SJSA1 (cell line): ENCODE measurements around the gene CNIH2. TPM values are rescaled to one million over a fixed set of nuclear protein-coding genes. Genes with fewer than 3 reads are reported as not detected.
A peak's percentile ranks its signal among the peaks of the same experiment; 100 is the strongest.

ENCODE experiments used
- DNase-seq, 2 experiments: peaks; one replicate each; pipeline ENCODE4 v3.0.0-alpha.2; 2015 to 2020; ENCODE audit warnings: low spot score in 2 of 2, low read depth in 1 of 2
- H3K27ac ChIP-seq: fragments of 250-450 bp; sonication (Bioruptor Pico); 2 replicates; pipeline ENCODE4 v1.5.1; 2020; ENCODE audit warnings: mild to moderate bottlenecking, moderate library complexity
- H3K27me3 ChIP-seq: fragments of 250-450 bp; sonication (Bioruptor Pico); replicated peaks from 2 replicates; pipeline ENCODE4 v1.5.1; 2020; ENCODE audit warnings: mild to moderate bottlenecking, moderate library complexity
- H3K36me3 ChIP-seq: fragments of 250-450 bp; sonication (Bioruptor Pico); 2 replicates; pipeline ENCODE4 v1.5.1; 2020; ENCODE audit warnings: mild to moderate bottlenecking
- H3K4me1 ChIP-seq: fragments of 250-450 bp; sonication (Bioruptor Pico); replicated peaks from 2 replicates; pipeline ENCODE4 v1.6.1; 2021; ENCODE audit warnings: mild to moderate bottlenecking
- H3K4me3 ChIP-seq: fragments of 250-450 bp; sonication (Bioruptor Pico); 2 replicates; pipeline ENCODE4 v1.5.1; 2020; ENCODE audit warnings: mild to moderate bottlenecking
- H3K9me3 ChIP-seq: fragments of 250-450 bp; sonication (Bioruptor Pico); replicated peaks from 2 replicates; pipeline ENCODE4 v1.5.1; 2020; ENCODE audit warnings: mild to moderate bottlenecking
- total RNA-seq: library from RNA; depleted of rRNA; stranded (reverse); fragments of >200 nt; shearing (Covaris generic); gene quantifications from 2 replicates; pipeline ENCODE4 v1.2.3, GENCODE V29; 2014

CNIH2 gene
- total RNA-seq, 1 experiment from 2014 or later, result 2.8 TPM

DNA sequence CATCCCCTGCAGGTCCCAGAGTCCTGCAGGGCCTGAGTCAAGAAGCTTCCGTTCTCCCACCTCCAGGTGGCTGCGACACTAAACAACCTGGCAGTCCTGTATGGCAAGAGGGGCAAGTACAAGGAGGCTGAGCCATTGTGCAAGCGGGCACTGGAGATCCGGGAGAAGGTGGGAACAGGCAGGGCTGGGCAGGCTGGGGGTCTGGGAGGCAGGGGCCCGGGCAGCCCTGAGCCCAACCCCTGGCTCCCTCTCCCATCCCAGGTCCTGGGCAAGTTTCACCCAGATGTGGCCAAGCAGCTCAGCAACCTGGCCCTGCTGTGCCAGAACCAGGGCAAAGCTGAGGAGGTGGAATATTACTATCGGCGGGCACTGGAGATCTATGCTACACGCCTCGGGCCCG is 14.2 kb upstream of the CNIH2 start:
- Histone ChIP-seq H3K9me3 (no peaks in the 10 kb centered on the region), H3K27me3 (no peaks in the 10 kb centered on the region), H3K36me3 (peaks cover 87% of the 10 kb centered on the region), H3K27ac (no peak overlapping the region), H3K4me3 (no peak overlapping the region), H3K4me1 (peaks cover 16% of the 10 kb centered on the region)
- peak in 1 of 2 experiments; percentile 51 for DNase-seq

GRCh38 chr11:66264383-66264782 is 13.6 kb upstream of the CNIH2 start:
- Histone ChIP-seq H3K4me3 (no peak overlapping the region), H3K9me3 (no peaks in the 10 kb centered on the region), H3K4me1 (peaks cover 16% of the 10 kb centered on the region), H3K36me3 (peaks cover 85% of the 10 kb centered on the region), H3K27me3 (no peaks in the 10 kb centered on the region), H3K27ac (no peak overlapping the region)
- DNase-seq, result peak in 1 of 2 experiments; percentile 50

- DNase-seq, result peak in 1 of 2 experiments; percentile 75
Measured at GRCh38 chr11:66264914-66265313, 13.1 kb upstream of the CNIH2 start.

GRCh38 chr11:66265531-66266377 is 12.2 kb upstream of the CNIH2 start:
- H3K36me3 ChIP-seq, result peaks cover 80% of the 10 kb centered on the region
- DNase-seq, result no peak
- no peaks in the 10 kb centered on the region for H3K27me3 ChIP-seq
- peaks cover 21% of the 10 kb centered on the region for H3K4me1 ChIP-seq
- no peak overlapping the region for H3K4me3 ChIP-seq
- no peak overlapping the region for H3K27ac ChIP-seq
- H3K9me3 ChIP-seq, result no peaks in the 10 kb centered on the region

More at GRCh38 chr11:66264914-66265313, 13.1 kb upstream of the CNIH2 start:
- Histone ChIP-seq H3K27me3 (no peaks in the 10 kb centered on the region), H3K36me3 (peaks cover 80% of the 10 kb centered on the region), H3K4me3 (no peak overlapping the region), H3K4me1 (peaks cover 21% of the 10 kb centered on the region), H3K27ac (no peak overlapping the region), H3K9me3 (no peaks in the 10 kb centered on the region)

DNA sequence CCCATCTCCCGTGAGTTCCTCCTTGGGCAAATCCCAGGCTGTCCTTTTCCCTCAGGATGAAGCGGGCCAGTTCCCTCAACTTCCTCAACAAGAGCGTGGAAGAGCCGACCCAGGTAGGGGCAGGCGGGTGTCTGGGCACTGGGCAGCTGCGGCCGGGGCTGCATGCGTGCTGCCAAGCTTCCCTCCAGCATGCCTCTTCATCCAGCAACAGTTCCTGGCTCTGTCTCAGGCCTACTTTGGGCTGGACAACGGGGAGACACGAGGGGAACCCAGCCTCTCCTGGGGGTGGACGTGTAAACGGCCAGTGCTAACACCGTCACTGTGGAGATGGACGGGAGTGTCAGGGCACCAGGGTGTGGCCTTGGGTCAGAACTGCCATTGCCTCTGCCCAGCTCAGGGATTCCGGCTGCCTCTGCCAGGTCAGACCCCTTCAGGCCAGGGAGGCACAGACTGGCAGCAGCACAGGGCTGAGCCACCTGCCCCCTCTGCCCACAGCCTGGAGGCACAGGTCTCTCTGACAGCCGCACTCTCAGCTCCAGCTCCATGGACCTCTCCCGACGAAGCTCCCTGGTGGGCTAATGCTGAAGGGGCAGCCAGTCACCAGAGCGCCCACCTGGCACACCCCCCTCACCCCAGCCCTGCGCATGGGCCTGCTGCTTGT is 11.5 kb upstream of the CNIH2 start:
- DNase-seq, result no peak
- Histone ChIP-seq H3K27me3 (no peaks in the 10 kb centered on the region), H3K4me1 (peaks cover 21% of the 10 kb centered on the region), H3K27ac (no peak overlapping the region), H3K4me3 (no peak overlapping the region), H3K9me3 (no peaks in the 10 kb centered on the region), H3K36me3 (peaks cover 76% of the 10 kb centered on the region)

- Histone ChIP-seq H3K36me3 (peaks cover 76% of the 10 kb centered on the region), H3K27ac (no peak overlapping the region), H3K9me3 (no peaks in the 10 kb centered on the region), H3K4me1 (peaks cover 21% of the 10 kb centered on the region), H3K27me3 (no peaks in the 10 kb centered on the region), H3K4me3 (peak overlapping the region; percentile 69)
- no peak for DNase-seq
Measured at GRCh38 chr11:66267039-66267378, 11.0 kb upstream of the CNIH2 start.

GRCh38 chr11:66267379-66268243 is 10.4 kb upstream of the CNIH2 start:
- Histone ChIP-seq H3K27ac (peak overlapping the region; percentile 16), H3K27me3 (no peaks in the 10 kb centered on the region), H3K4me1 (peaks cover 21% of the 10 kb centered on the region), H3K36me3 (peaks cover 76% of the 10 kb centered on the region), H3K9me3 (no peaks in the 10 kb centered on the region), H3K4me3 (peak overlapping the region; percentile 69)
- DNase-seq, result peak; percentile 94 to 97

GRCh38 chr11:66268244-66268951 is 9.6 kb upstream of the CNIH2 start, which contains the start of gene RAB1B:
RAB1B (plus strand) TSS chr11:66268639; CDS start chr11:66268680, 41 bp downstream.
- no peaks in the 10 kb centered on the region for H3K27me3 ChIP-seq
- H3K27ac ChIP-seq, result peak within 1 kb of the TSS; percentile 94
- H3K4me3 ChIP-seq, result peak within 1 kb of the TSS; percentile 69
- DNase-seq, result peak; percentile 100
- H3K36me3 ChIP-seq, result peaks cover 76% of the 10 kb centered on the region
- H3K9me3 ChIP-seq, result no peaks in the 10 kb centered on the region
- H3K4me1 ChIP-seq, result peaks cover 21% of the 10 kb centered on the region

GRCh38 chr11:66268952-66269905 is 8.7 kb upstream of the CNIH2 start:
- Histone ChIP-seq H3K9me3 (no peaks in the 10 kb centered on the region), H3K36me3 (peaks cover 76% of the 10 kb centered on the region)
- peak; percentile 81 for DNase-seq

DNA sequence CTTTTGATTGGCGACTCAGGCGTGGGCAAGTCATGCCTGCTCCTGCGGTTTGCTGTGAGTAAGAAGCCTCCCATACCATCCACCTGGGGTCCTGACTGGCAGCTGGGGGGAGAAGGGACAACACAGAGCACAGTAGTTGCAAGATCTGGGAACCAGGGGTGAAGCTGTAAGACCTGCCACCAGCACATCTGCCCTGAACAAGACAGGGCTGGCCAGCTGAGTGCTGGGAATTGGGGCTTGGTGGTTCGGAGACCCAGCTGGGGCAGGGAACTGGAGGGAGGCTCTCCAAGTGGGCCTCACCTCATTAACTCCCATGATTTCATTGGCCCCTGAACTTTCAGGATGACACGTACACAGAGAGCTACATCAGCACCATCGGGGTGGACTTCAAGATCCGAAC is 6.2 kb upstream of the CNIH2 start:
- DNase-seq, result no peak
- H3K27ac ChIP-seq, result no peak overlapping the region
- no peaks in the 10 kb centered on the region for H3K27me3 ChIP-seq
- peaks cover 73% of the 10 kb centered on the region for H3K36me3 ChIP-seq
- no peak overlapping the region for H3K4me3 ChIP-seq
- H3K4me1 ChIP-seq, result peaks cover 18% of the 10 kb centered on the region
- no peaks in the 10 kb centered on the region for H3K9me3 ChIP-seq

More at GRCh38 chr11:66268952-66269905, 8.7 kb upstream of the CNIH2 start:
- peaks cover 21% of the 10 kb centered on the region for H3K4me1 ChIP-seq
- no peaks in the 10 kb centered on the region for H3K27me3 ChIP-seq
- peak overlapping the region; percentile 69 for H3K4me3 ChIP-seq
- H3K27ac ChIP-seq, result peak overlapping the region; percentile 94

DNA sequence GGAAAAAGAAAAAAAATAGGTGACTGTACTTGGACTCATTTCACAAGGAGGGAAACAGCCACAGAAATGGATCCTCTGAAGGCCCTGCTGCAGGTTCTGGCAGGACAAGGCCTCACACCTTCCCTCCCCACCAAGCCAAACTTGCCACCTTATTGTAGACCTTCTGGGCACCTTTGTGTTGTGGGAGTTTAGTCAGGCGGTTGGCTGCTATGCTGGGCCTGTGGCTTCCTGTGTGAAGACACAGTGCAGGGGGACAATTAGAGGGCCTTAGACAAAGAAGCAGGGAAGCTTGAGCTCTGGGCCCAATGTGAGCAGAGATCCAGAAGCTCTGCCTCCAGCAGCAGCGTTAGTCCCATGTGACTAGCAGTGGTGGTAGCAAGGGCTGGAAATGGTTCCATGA is 5.4 kb upstream of the CNIH2 start:
- no peak for DNase-seq
- no peaks in the 10 kb centered on the region for H3K9me3 ChIP-seq
- peaks cover 75% of the 10 kb centered on the region for H3K36me3 ChIP-seq
- H3K27ac ChIP-seq, result no peak overlapping the region
- no peak overlapping the region for H3K4me3 ChIP-seq
- peaks cover 14% of the 10 kb centered on the region for H3K4me1 ChIP-seq
- H3K27me3 ChIP-seq, result no peaks in the 10 kb centered on the region

DNA sequence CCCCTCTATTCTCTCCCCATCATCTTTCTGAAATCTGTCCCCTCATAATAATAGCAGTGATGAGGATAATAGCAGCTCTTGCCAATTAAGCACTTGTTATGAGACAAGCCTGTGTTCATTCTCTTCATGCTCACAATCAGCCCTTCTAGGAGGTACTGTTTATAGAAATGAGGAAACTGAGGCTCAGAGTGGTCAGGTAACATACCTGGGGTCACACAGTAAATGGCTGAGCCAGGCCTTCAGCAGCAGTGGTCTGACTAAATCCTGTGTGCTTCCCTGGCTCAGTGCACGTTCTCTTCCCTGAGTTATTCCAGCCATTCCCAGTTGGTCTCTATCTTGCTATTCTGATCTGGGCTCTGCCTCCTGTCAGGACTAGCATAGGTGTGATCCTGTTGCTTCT is 3.8 kb upstream of the CNIH2 start:
- Histone ChIP-seq H3K4me1 (peaks cover 16% of the 10 kb centered on the region), H3K27me3 (no peaks in the 10 kb centered on the region), H3K36me3 (peaks cover 72% of the 10 kb centered on the region), H3K4me3 (no peak overlapping the region), H3K27ac (no peak overlapping the region), H3K9me3 (no peaks in the 10 kb centered on the region)
- no peak for DNase-seq
